ENCODE results near the gene VPS16.

- TF ChIP-seq, protein P1, sequence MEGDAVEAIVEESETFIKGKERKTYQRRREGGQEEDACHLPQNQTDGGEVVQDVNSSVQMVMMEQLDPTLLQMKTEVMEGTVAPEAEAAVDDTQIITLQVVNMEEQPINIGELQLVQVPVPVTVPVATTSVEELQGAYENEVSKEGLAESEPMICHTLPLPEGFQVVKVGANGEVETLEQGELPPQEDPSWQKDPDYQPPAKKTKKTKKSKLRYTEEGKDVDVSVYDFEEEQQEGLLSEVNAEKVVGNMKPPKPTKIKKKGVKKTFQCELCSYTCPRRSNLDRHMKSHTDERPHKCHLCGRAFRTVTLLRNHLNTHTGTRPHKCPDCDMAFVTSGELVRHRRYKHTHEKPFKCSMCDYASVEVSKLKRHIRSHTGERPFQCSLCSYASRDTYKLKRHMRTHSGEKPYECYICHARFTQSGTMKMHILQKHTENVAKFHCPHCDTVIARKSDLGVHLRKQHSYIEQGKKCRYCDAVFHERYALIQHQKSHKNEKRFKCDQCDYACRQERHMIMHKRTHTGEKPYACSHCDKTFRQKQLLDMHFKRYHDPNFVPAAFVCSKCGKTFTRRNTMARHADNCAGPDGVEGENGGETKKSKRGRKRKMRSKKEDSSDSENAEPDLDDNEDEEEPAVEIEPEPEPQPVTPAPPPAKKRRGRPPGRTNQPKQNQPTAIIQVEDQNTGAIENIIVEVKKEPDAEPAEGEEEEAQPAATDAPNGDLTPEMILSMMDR (CRISPR knock-in tag; IDR thresholded peaks at IDR 0.05) = no peak
- no peak for TF ChIP-seq ZNF33B (CRISPR knock-in tag; IDR thresholded peaks at IDR 0.05)
- no peak for TF ChIP-seq MEF2D (CRISPR knock-in tag; IDR thresholded peaks at IDR 0.05)
- no peak for TF ChIP-seq RELA (CRISPR knock-in tag; IDR thresholded peaks at IDR 0.05)
- TF ChIP-seq ZNF253 (CRISPR knock-in tag; IDR thresholded peaks at IDR 0.05; ENCODE audit: borderline replicate concordance) = no peak
- TF ChIP-seq, protein P2, sequence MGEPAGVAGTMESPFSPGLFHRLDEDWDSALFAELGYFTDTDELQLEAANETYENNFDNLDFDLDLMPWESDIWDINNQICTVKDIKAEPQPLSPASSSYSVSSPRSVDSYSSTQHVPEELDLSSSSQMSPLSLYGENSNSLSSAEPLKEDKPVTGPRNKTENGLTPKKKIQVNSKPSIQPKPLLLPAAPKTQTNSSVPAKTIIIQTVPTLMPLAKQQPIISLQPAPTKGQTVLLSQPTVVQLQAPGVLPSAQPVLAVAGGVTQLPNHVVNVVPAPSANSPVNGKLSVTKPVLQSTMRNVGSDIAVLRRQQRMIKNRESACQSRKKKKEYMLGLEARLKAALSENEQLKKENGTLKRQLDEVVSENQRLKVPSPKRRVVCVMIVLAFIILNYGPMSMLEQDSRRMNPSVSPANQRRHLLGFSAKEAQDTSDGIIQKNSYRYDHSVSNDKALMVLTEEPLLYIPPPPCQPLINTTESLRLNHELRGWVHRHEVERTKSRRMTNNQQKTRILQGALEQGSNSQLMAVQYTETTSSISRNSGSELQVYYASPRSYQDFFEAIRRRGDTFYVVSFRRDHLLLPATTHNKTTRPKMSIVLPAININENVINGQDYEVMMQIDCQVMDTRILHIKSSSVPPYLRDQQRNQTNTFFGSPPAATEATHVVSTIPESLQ (CRISPR knock-in tag; conservative IDR thresholded peaks at IDR 0.05) = no peak
- no peak for TF ChIP-seq ASH2L (IDR thresholded peaks at IDR 0.05; ENCODE audit: insufficient read length, low read depth, low read length)
- no peak for TF ChIP-seq NR3C1 (CRISPR knock-in tag; IDR thresholded peaks at IDR 0.05)
- no peak for TF ChIP-seq CEBPB (IDR thresholded peaks at IDR 0.05; ENCODE audit: borderline replicate concordance, low read depth, low read length)
- TF ChIP-seq NRL (CRISPR knock-in tag; IDR thresholded peaks at IDR 0.05; ENCODE audit: borderline replicate concordance) = no peak
- no peak for TF ChIP-seq ZIK1 (CRISPR knock-in tag; IDR thresholded peaks at IDR 0.05; ENCODE audit: borderline replicate concordance, low read depth)
- TF ChIP-seq TAF1 (CRISPR knock-in tag; IDR thresholded peaks at IDR 0.05) = no peak
- TF ChIP-seq CEBPG (CRISPR knock-in tag; IDR thresholded peaks at IDR 0.05) = no peak
- TF ChIP-seq ATM (IDR thresholded peaks at IDR 0.05; ENCODE audit: borderline replicate concordance) = no peak
These were observed 45.1 kb upstream of the VPS16 start for GRCh38 chr20:2795451-2795850.

Data from HepG2 (cell line).